Measurements from ENCODE around the gene RBMXL2.

The RBMXL2 gene

DNA sequence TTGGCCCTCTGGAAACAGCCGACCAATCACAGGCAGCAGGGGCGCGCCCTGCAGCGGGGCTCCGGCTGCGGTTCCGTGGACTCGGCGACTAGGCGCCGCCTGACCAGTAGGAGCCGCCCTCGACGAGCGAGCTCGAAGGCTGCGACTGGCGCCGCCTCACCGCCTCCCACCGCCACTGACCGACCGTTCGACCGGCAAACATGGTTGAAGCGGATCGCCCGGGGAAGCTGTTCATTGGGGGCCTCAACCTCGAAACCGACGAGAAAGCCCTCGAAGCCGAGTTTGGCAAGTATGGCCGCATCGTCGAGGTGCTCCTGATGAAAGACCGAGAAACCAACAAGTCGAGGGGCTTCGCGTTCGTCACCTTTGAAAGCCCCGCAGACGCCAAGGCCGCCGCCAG lies at the start of gene RBMXL2:
RBMXL2 (plus strand) TSS at position 78 of the 400 bp plus-strand sequence; CDS start at position 201, 123 bp downstream.
- DNase-seq (ENCODE audit: low read depth in 3 of 3), result no peak

DNA sequence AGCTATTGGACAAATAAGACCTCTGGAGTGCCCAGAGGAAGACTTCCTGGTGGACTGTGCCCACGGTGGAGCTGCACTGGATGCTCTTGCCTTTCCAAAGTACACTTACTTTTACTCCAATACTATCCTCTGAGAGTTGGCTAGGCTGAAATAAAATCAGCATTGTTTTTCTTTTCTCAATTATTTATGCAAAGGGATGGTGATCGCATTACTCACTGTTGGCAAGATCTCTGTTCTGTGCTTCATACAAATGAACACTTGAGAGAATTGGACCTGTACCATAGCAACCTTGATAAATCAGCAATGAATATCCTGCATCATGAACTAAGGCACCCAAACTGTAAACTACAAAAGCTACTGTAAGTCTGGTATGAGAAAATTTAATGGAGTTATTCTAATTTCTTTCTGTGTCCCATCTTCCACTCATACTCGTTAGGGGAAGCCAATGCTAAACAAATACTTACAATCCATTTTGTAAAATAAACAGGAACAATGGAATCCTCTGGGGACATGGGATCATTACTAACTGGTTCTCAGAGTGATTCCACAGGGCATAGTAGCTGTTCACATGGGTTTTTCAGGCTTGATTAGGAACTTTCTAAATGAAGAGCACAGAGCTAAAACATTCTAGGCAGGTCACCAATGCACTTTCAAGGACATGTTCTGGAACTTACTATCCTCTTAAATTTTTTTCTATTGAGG lies 42.2 kb upstream of the RBMXL2 start:
- no peak for DNase-seq (ENCODE audit: low read depth in 3 of 3)

DNA sequence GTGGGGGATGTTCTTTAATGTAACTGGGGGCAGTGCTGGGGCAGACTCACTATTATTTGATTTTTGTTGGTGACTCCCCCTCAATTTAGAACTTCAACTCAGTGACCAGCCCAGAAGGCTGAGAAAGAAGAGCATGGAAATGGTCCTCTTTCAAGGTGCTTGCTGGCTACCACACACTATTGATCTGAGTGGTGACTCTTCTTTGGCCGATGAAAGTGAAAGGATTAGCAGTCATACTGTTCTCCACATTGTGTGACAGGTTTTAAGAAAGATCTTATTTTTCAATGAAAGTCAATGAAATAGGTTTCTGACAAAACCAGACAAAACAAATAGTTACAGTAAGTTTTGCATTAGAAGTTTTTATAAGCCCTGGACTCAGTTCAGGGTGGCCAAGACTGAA lies 38.6 kb upstream of the RBMXL2 start:
- DNase-seq (ENCODE audit: low read depth in 3 of 3), result no peak

DNA sequence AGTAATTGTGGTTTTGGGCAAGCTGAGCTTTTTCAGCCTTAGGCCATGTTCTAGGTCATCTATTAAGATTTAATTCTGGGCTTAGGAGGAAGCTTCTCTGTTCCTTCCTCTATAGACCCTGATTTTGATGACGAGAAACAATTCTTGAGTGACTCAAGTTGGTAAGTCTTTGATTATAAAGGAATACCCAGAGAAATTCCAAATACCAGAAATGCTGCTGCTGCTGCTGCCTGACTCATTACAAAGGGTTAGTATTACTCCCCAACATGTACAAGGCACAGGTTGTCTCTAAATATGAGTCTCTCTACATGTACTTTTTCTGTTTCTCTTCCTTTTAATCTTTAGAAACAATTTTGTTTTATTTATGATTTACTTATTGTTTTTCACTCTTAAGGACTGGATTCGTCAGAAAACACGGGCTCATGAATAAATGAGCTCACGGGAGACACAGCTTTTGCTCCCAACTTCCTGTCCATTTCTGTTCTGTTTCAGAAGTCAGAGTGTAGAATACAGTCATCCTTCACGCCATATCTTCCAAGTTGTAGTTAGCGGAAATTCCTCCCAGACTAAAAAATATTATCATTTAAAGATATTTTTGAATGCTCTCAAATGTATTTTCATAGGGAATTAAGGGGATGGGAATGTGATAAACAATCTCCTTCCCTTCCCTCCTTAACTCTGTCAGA lies 31.8 kb upstream of the RBMXL2 start:
- DNase-seq (ENCODE audit: low read depth in 3 of 3), result no peak

DNA sequence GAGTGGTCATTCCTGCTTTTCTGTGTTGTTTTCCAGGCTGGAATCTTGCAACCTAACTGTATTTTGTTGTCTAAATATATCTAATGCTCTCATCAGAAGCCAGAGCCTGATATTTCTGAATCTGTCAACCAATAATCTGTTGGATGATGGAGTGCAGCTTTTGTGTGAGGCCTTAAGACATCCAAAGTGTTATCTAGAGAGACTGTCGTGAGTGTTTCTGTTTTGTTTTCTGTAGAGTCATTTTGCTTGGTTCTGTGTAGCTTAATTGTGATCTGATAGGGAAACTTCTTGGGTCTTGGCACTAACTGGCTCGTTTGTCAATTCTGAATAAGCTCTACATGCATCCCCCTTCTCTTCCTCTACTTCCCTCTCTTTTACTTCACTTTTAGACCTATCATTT lies 31.2 kb upstream of the RBMXL2 start:
- no peak for DNase-seq (ENCODE audit: low read depth in 3 of 3)

DNA sequence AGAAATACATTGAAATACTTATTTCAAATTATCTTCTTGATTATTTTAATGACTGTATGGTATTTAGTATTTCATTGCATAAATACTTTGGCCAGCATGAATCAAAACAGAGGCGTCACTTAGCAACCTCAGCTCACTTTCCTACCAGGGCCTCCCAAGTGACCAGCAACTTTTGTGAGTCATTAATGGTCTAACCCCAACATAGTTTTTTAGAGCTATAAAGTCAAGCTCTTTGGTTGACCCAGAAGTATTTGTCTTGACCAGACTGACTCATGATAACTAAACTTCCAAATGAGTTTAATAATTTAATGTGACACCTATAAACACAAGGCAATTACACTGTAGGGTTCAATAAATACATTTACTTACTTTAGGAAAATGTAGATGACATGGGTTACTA lies 27.9 kb upstream of the RBMXL2 start:
- no peak for DNase-seq (ENCODE audit: low read depth in 3 of 3)

DNA sequence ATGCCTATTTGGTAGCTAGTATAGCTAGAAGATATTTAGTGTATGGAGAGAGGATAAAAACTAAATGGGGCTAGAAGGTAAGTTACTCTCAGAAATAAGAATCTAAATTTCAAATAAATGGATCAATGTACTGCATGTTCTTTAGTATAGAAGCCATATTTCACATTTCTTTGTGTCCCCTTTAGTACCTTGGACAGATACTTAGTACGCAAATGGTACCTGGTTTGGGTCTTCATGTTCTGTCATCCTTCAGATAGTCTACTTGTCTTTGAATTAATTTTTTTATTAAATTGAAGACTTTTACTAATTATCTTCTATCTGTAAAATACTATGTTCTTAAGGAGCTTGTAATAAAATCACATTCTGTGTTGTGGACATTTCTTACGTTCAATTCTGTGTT lies 26.3 kb upstream of the RBMXL2 start:
- no peak for DNase-seq (ENCODE audit: low read depth in 3 of 3)

DNA sequence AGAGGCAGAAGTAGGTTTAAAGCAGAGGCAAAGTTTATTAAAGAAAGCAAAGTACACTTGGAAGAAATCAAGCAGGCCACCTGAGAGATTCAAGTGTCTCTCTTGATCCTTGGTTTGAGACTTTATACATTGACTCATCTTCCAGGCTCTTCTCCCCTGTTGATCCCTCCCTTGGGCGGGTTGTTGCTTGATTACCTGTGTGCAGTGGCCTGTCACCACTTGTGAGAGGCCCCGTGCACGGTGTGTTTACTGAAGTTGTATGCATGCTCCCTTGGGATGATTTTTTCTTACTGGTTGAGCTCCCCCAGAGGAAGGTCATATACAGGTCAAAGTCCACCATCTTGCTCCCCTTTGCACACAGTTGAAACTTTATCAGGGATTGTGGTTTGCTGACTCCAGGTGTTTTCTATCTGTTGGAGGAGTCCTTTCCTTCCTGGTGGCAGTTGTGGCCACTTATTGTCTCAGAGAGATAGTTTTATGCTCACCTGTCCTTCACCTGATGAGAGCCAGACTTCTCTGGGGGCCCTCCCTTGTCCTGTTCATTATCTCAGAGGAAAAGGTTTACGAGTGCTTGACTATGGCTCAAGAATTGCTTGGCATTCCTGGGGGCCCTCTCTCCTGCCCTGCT lies 16.3 kb upstream of the RBMXL2 start:
- DNase-seq (ENCODE audit: low read depth in 3 of 3), result no peak

DNA sequence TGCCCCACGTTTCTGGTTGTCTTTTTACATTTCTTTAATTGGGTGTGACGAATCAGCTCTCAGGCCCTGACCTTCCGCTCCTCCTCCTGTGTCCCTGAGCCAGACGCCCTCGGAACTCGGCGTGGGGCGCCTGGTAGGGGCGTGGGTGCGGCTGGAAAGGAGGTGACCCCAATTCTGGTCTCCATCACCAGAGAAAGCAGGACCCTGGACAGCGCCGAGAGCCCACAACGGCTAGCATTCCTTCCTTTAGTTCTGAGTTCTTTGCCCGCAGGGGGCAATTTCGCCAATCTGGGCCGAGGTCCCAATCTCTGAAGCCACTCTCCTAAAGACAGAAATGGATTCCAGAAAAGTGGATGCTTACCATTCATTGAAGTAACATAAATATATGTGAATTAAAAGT lies 11.7 kb upstream of the RBMXL2 start:
- DNase-seq (ENCODE audit: low read depth in 3 of 3), result no peak

DNA sequence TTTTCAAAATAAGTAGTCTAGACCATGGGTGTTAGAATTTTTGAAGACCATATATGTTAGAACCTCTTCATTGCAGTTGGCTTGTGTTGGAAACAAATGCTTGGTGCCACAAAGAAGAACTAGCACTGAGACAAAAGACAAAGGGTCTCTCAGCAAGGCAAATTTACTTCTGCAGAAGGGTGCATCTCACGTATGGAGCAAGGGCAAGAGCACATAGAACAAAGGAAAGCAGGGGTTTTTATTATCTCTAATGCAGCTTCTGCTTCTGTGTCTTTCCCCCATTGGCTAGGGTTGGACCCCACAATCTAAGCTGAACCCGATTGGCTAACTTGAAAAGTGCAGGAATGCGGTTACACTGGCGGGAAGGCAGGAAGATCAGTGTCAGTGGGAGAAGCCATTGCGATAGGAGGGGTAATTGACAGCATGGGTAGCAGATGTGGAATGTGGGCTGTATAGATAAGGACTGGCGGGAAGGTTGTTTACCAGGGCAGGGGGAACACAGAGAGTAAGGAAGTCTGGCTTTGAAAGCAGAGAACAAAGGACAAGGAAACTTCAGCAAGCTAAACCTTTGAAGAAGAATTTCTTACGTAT lies 9.2 kb upstream of the RBMXL2 start:
- no peak for DNase-seq (ENCODE audit: low read depth in 3 of 3)

DNA sequence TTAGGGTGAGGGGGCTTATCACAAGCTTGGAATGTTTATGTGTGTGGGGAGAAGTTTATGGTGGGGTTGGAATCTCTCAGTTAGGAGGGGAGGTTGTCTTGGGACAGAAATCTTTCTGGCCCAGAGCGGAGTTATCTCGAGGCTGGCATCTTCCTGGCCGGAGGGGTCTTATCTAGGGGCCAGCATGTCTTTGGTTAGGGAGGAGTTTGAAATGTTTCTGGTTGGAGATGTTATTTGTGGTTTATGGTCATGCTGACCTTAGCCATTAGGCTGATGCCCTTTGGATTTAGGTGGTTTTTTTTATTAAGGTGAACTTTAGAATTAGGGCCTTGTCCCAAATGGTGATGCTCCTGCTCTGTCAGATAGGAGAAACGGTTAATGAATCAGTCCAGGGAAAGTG lies 7.9 kb upstream of the RBMXL2 start:
- no peak for DNase-seq (ENCODE audit: low read depth in 3 of 3)

DNA sequence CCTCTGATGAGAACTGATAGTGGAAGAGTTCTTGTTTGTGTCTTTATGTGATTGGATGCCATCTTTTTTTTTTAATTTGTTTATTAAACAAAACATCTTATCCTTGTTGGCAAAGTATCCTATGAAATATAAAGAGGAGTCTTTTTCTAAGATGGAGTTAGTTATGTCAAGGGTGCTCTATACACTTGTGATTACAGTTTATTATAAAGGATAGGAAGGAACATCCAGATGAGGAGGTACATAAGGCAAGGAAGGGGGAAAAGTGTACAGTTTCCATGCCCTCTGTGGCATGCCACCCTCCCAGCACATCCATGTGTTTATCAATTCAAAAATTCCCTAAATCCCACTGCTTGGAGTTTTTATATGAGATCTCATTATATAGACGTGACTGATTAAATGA lies 7.4 kb upstream of the RBMXL2 start:
- no peak for DNase-seq (ENCODE audit: low read depth in 3 of 3)

DNA sequence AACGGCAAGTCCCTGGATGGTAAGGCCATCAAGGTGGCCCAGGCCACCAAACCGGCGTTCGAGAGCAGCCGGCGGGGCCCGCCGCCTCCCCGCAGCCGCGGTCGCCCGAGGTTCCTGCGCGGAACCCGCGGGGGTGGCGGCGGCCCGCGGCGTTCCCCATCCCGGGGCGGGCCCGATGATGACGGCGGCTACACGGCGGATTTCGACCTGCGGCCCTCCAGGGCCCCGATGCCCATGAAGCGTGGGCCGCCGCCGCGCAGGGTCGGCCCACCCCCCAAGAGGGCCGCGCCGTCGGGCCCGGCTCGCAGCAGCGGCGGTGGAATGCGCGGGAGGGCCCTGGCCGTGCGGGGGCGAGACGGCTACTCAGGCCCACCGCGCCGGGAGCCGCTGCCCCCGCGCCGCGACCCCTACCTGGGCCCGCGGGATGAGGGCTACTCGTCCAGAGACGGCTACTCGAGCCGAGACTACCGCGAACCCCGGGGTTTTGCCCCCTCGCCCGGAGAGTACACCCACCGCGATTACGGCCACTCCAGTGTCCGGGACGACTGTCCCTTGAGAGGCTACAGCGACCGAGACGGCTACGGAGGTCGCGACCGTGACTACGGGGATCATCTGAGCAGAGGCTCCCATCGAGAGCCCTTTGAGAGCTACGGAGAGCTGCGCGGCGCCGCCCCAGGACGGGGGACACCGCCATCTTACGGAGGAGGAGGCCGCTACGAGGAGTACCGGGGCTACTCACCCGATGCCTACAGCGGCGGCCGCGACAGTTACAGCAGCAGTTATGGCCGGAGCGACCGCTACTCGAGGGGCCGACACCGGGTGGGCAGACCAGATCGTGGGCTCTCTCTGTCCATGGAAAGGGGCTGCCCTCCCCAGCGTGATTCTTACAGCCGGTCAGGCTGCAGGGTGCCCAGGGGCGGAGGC lies 792 bp downstream of the RBMXL2 start:
- no peak for DNase-seq (ENCODE audit: low read depth in 3 of 3)

DNA sequence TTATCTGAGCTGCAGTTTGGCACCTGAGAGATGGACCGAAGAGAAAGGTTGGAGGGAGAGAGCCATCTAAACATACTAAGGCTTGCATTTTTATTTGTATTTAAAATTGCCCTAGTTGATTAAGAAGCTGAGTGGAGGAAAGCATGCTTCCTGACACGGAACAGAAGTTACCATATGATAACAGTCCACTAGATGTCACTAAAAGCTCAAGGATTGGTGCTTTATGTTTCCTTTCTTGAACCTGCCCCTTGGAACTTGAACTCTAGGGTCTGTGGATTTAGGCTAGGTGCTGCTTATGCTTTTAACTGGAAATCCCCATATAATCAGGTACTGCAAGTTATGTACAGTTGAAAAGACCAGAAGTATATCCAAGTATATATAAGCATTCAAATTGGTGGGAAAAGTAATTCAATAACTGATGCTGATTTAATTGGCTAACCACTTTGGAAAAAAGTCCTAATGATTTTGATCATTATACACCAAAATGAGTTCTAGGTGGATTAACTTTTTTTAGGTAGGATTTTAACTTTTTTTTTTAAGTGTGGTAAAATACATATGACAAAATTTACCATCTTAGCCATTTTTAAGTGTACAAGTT lies 9.5 kb downstream of the RBMXL2 start:
- DNase-seq (ENCODE audit: low read depth in 3 of 3), result no peak

DNA sequence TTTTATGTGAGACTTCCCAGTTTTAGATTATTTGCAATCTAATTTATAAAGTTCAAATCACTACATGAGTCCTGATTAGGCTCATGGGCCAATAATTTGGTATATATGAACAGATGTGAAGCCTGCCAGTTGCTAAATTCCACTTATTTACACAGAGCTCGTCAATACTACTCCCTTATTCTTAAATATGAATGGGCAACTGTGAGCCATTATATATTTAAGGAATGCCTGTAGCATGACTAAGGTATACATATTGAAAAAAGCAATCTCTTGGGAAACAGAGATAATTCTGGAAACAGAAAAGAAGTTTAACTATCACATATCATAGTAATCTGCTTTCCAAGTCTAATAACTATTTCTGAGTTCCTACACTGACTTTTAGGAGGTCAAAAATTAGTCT lies 27.0 kb downstream of the RBMXL2 start:
- DNase-seq (ENCODE audit: low read depth in 3 of 3), result no peak

DNA sequence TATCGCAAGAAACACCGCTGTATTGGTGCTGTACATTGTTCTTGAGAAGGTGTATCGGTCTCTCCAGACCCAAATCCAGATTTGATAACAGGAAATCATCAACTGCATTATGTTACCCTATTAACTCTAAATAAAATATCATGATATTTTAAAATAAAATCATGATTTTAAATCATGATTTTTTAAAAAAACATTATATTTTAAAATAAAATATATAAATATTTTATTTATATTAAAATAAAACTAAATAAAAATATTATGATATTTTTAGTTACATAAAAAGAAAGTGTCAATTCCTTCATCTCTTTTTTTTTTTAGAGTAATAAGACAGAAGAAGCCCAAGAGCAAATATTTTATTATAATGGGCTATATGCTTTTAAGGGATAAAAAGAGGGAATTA lies 27.6 kb downstream of the RBMXL2 start:
- DNase-seq (ENCODE audit: low read depth in 3 of 3), result no peak

DNA sequence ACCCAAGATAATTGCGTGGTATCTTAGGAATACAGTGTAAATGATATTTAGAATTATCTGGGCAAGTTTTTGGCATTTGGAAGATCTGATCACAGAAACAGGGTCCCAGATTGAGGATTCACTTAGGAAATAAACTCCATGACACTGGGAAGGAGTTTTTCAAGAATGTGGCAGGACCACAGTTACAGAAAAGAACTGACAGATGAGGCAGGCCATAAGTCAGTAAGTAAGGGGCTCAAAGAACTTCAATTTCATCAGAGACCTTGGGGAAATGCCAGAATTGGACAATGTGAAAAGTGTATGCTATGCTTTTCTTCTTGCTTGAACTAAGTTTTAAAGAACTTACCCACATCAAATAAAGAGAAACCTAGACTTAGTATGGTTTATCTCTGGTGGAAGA lies 49.3 kb downstream of the RBMXL2 start:
- DNase-seq (ENCODE audit: low read depth in 3 of 3), result no peak

Data from stimulated activated CD4-positive, alpha-beta T cell treated with anti-CD3 and anti-CD28 coated beads, TNF-alpha, amount 100 ng/mL, for 4 hours (primary cell).